Kidney (tissue), 14 donors: ENCODE data around the gene LIN54. TPM values are rescaled to one million over a fixed set of nuclear protein-coding genes. Genes with fewer than 3 reads are reported as not detected.

Source experiments
- DNase-seq, 5 donors: peaks; one replicate each; pipeline ENCODE4 v3.0.0-alpha.2; 2013 to 2020
- FAIRE-seq: peaks from 2 replicates; lab custom pipeline; 2012; peaks lifted over from hg19 to GRCh38; lab: Jason Lieb, UNC
- H3K27ac ChIP-seq, 2 donors: one replicate each; pipeline ENCODE4 v1.7.0; 2013; ENCODE audit warnings: low read depth in 2 of 2, low read length in 2 of 2, inconsistent platforms in 1 of 2
- H3K27me3 ChIP-seq: one replicate; pipeline ENCODE4 v1.7.1; 2013; ENCODE audit warnings: low read length, inconsistent platforms; ENCODE audit not compliant: control insufficient read depth, insufficient read depth
- H3K36me3 ChIP-seq, 3 donors: one replicate each; pipeline versions ENCODE4 v1.7.0 to v1.7.1; 2013; ENCODE audit warnings: low read length in 3 of 3, control low read depth in 1 of 3, inconsistent platforms in 1 of 3; ENCODE audit not compliant: insufficient read depth in 3 of 3, control insufficient read depth in 2 of 3
- H3K4me1 ChIP-seq, 3 donors: one replicate each; pipeline versions ENCODE4 v1.7.0 to v1.7.1; 2013; ENCODE audit warnings: low read length in 3 of 3, inconsistent platforms in 1 of 3, low read depth in 1 of 3; ENCODE audit not compliant: control insufficient read depth in 2 of 3, insufficient read depth in 2 of 3
- H3K4me3 ChIP-seq, 3 donors: one replicate each; pipeline versions ENCODE4 v1.7.0 to v1.8.1; 2013; ENCODE audit warnings: low read length in 3 of 3, control low read depth in 1 of 3, inconsistent platforms in 1 of 3
- H3K9ac ChIP-seq, 3 donors: one replicate each; pipeline versions ENCODE4 v1.7.0 to v1.7.1; 2013; ENCODE audit warnings: low read length in 3 of 3, control low read depth in 1 of 3, inconsistent platforms in 1 of 3
- H3K9me3 ChIP-seq, 3 donors: one replicate each; pipeline versions ENCODE4 v1.7.0 to v1.7.1; 2013; ENCODE audit warnings: low read length in 3 of 3, control low read depth in 1 of 3, inconsistent platforms in 1 of 3; ENCODE audit not compliant: control insufficient read depth in 2 of 3, insufficient read depth in 1 of 3
- CTCF ChIP-seq: IDR thresholded peaks from 3 replicates; pipeline ENCODE4 v1.5.1; 2012; ENCODE audit warnings: mild to moderate bottlenecking, moderate library complexity, borderline replicate concordance; ENCODE audit not compliant: insufficient read depth; ENCODE audit errors: extremely low read depth
- intact Hi-C: fragments of 100-400 bp; cut with DNase I; formaldehyde crosslinking; loops from one replicate; pipeline ENCODE4 v1.11.1; 2022
- polyA plus RNA-seq: library from polyadenylated mRNA; stranded (reverse); fragments of 350-450 nt; fragmentation: Illumina TruSeq; extraction: RNeasy Lipid Tissue Mini Kit (QIAGEN cat#74804); gene quantifications from one replicate; pipeline ENCODE4 v1.2.3, GENCODE V29; 2014; ENCODE audit warnings: low read depth, low replicate concordance; ENCODE audit not compliant: insufficient read depth
- total RNA-seq: library from RNA; stranded (reverse); fragmentation: NEBNext Ultra II Directional; extraction: Animal tissue kit (Norgen Biotek cat#: 25700); gene quantifications from one replicate; pipeline ENCODE4 v1.2.1, GENCODE V29; 2021
- donor health status: control.
- donor health status: control.
- donor health status: control.
- donor health status: control.
- donor health status: control.
- donor health status: DM: yes; HTN: yes; CAD: no.
- donor health status: Normal renal cell carcinoma (clear cell type).

The LIN54 gene
- total and polyA plus RNA-seq, 2 donors from 2014 or later, result 2.4 to 11.9 TPM

GRCh38 chr4:82954212-82954611 is 56.4 kb downstream of the LIN54 start:
- DNase-seq (no peak), FAIRE-seq (no peak)
- Histone ChIP-seq H3K4me1 (no peaks in the 10 kb centered on the region), H3K9ac (no peak overlapping the region), H3K9me3 (no peaks in the 10 kb centered on the region), H3K27me3 (no peaks in the 10 kb centered on the region), H3K27ac (no peak overlapping the region), H3K4me3 (no peak overlapping the region), H3K36me3 (no peaks in the 10 kb centered on the region)
- intact Hi-C loops, result no loop called here
- no peak for TF ChIP-seq CTCF

GRCh38 chr4:82951196-82951595 is 59.4 kb downstream of the LIN54 start:
- no peak for TF ChIP-seq CTCF
- no peak overlapping the region for H3K9ac ChIP-seq
- H3K27ac ChIP-seq, result no peak overlapping the region
- H3K9me3 ChIP-seq, result no peaks in the 10 kb centered on the region
- DNase-seq, result no peak
- intact Hi-C loops, result no loop called here
- FAIRE-seq, result no peak
- H3K36me3 ChIP-seq, result no peaks in the 10 kb centered on the region
- H3K4me1 ChIP-seq, result no peaks in the 10 kb centered on the region
- no peak overlapping the region for H3K4me3 ChIP-seq
- H3K27me3 ChIP-seq, result no peaks in the 10 kb centered on the region

GRCh38 chr4:82948647-82949204 is 61.9 kb downstream of the LIN54 start:
- no peaks in the 10 kb centered on the region for H3K9me3 ChIP-seq
- H3K4me3 ChIP-seq, result no peak overlapping the region
- H3K27ac ChIP-seq, result no peak overlapping the region
- TF ChIP-seq CTCF, result no peak
- DNase-seq (no peak), FAIRE-seq (no peak)
- no peak overlapping the region for H3K9ac ChIP-seq
- peaks cover 0 to 2% (median 0%) of the 10 kb centered on the region in 3 donors for H3K36me3 ChIP-seq
- intact Hi-C loops, result no loop called here
- no peaks in the 10 kb centered on the region for H3K4me1 ChIP-seq
- H3K27me3 ChIP-seq, result no peaks in the 10 kb centered on the region

GRCh38 chr4:82947498-82947897 is 63.1 kb downstream of the LIN54 start:
- no peaks in the 10 kb centered on the region for H3K4me1 ChIP-seq
- DNase-seq, result no peak
- no peaks in the 10 kb centered on the region for H3K27me3 ChIP-seq
- H3K9me3 ChIP-seq, result no peaks in the 10 kb centered on the region
- H3K4me3 ChIP-seq, result no peak overlapping the region
- peaks cover 0 to 2% (median under 1%) of the 10 kb centered on the region in 3 donors for H3K36me3 ChIP-seq
- no peak for TF ChIP-seq CTCF
- no peak overlapping the region for H3K27ac ChIP-seq
- intact Hi-C loops, result no loop called here
- FAIRE-seq, result no peak
- no peak overlapping the region for H3K9ac ChIP-seq
